ENCODE results near the gene SF3B6. TPM values are rescaled to one million over a fixed set of nuclear protein-coding genes. Genes with fewer than 3 reads are reported as not detected.
"Not testable (repeated sequence)": the region's sequence is repeated elsewhere in the genome, so short reads cannot be mapped to it uniquely, and the experiment has no call there.

The SF3B6 gene
- total RNA-seq, 1 donor from 2014 or later, result 89.5 TPM

DNA sequence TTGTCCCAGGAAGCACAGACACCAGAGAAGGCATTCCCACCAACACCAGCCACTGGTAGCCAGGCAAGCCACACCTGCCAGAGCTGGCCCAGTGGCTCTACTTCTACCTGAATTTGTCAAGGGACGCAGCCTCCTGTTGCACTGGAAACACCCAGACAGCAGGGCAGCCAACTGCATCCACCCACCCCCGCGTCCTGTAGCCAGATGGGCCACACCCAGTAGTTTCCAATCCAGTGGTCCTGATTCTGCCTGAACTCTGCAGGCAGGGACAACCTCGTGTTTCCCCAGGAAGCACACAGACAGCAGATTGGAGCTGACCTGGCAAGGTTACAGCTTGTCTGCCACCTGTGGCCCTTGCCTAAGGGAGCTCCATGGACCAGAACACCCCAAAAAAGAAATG lies 28.8 kb upstream of the SF3B6 start:
- no peak overlapping the region for H3K4me3 Mint-ChIP-seq (ENCODE audit: unreplicated experiment)
- no peak for DNase-seq (ENCODE audit: extremely low spot score, unreplicated experiment)
- peaks cover 20% of the 10 kb centered on the region for H3K9me3 Mint-ChIP-seq (ENCODE audit: unreplicated experiment)
- no peak for TF ChIP-seq CTCF (IDR thresholded peaks at IDR 0.05)
- no peaks in the 10 kb centered on the region for H3K27me3 Mint-ChIP-seq (ENCODE audit: unreplicated experiment)
- H3K4me1 Mint-ChIP-seq (ENCODE audit: unreplicated experiment), result peaks cover under 1% of the 10 kb centered on the region
- H3K27ac Mint-ChIP-seq (ENCODE audit: unreplicated experiment), result no peak overlapping the region
- peaks cover 9% of the 10 kb centered on the region for H3K36me3 Mint-ChIP-seq (ENCODE audit: unreplicated experiment)

- no peak for TF ChIP-seq CTCF (IDR thresholded peaks at IDR 0.05)
- DNase-seq (ENCODE audit: extremely low spot score, unreplicated experiment), result no peak
- no peak overlapping the region for H3K27ac Mint-ChIP-seq (ENCODE audit: unreplicated experiment)
- peaks cover 16% of the 10 kb centered on the region for H3K9me3 Mint-ChIP-seq (ENCODE audit: unreplicated experiment)
- H3K4me3 Mint-ChIP-seq (ENCODE audit: unreplicated experiment), result no peak overlapping the region
- H3K27me3 Mint-ChIP-seq (ENCODE audit: unreplicated experiment), result no peaks in the 10 kb centered on the region
- H3K4me1 Mint-ChIP-seq (ENCODE audit: unreplicated experiment), result no peaks in the 10 kb centered on the region
- H3K36me3 Mint-ChIP-seq (ENCODE audit: unreplicated experiment), result peaks cover 9% of the 10 kb centered on the region
Observed at GRCh38 chr2:24104110-24104650, 28.1 kb upstream of the SF3B6 start.

GRCh38 chr2:24102677-24103076 lies 26.6 kb upstream of the SF3B6 start:
- Mint-ChIP-seq H3K4me3 (ENCODE audit: unreplicated experiment) (no peak overlapping the region), H3K36me3 (ENCODE audit: unreplicated experiment) (peaks cover 17% of the 10 kb centered on the region), H3K4me1 (ENCODE audit: unreplicated experiment) (no peaks in the 10 kb centered on the region), H3K27me3 (ENCODE audit: unreplicated experiment) (no peaks in the 10 kb centered on the region), H3K9me3 (ENCODE audit: unreplicated experiment) (peaks cover 17% of the 10 kb centered on the region), H3K27ac (ENCODE audit: unreplicated experiment) (no peak overlapping the region)
- no peak for TF ChIP-seq CTCF (IDR thresholded peaks at IDR 0.05)
- DNase-seq (ENCODE audit: extremely low spot score, unreplicated experiment), result no peak

GRCh38 chr2:24101992-24102391 lies 25.9 kb upstream of the SF3B6 start:
- no peak for DNase-seq (ENCODE audit: extremely low spot score, unreplicated experiment)
- no peaks in the 10 kb centered on the region for H3K4me1 Mint-ChIP-seq (ENCODE audit: unreplicated experiment)
- peaks cover 20% of the 10 kb centered on the region for H3K36me3 Mint-ChIP-seq (ENCODE audit: unreplicated experiment)
- H3K4me3 Mint-ChIP-seq (ENCODE audit: unreplicated experiment), result no peak overlapping the region
- TF ChIP-seq CTCF (IDR thresholded peaks at IDR 0.05), result no peak
- H3K27ac Mint-ChIP-seq (ENCODE audit: unreplicated experiment), result no peak overlapping the region
- no peaks in the 10 kb centered on the region for H3K27me3 Mint-ChIP-seq (ENCODE audit: unreplicated experiment)
- H3K9me3 Mint-ChIP-seq (ENCODE audit: unreplicated experiment), result peaks cover 15% of the 10 kb centered on the region

- H3K4me1 Mint-ChIP-seq (ENCODE audit: unreplicated experiment); H3K27me3 Mint-ChIP-seq (ENCODE audit: unreplicated experiment): not testable (repeated sequence)
- H3K36me3 Mint-ChIP-seq (ENCODE audit: unreplicated experiment), result peaks cover 21% of the 10 kb centered on the region
Observed at GRCh38 chr2:24100732-24101131, 24.6 kb upstream of the SF3B6 start.

DNA sequence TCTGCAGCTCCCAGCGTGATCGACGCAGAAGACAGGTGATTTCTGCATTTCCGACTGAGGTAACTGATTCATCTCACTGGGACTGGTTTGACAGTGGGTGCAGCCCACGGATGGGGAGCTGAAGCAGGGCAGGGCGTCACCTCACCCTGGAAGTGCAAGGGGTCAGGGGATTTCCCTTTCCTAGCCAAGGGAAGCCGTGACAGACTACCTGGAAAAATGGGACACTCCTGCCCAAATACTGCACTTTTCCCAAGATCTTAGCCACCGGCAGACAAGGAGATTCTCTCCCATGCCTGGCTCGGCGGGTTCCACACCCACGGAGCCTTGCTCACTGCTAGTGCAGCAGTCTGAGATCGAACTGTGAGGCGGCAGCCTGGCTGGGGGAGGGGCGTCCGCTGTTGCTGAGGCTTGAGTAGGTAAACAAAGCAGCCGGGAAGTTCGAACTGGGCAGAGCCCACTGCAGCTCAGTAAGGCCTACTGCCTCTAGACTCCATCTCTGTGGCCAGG lies 19.1 kb upstream of the SF3B6 start:
- peaks cover 13% of the 10 kb centered on the region for H3K9me3 Mint-ChIP-seq (ENCODE audit: unreplicated experiment)
- not testable (repeated sequence) for H3K4me1 Mint-ChIP-seq (ENCODE audit: unreplicated experiment); H3K4me3 Mint-ChIP-seq (ENCODE audit: unreplicated experiment); H3K27ac Mint-ChIP-seq (ENCODE audit: unreplicated experiment); H3K27me3 Mint-ChIP-seq (ENCODE audit: unreplicated experiment); DNase-seq (ENCODE audit: extremely low spot score, unreplicated experiment)
- H3K36me3 Mint-ChIP-seq (ENCODE audit: unreplicated experiment), result peaks cover 33% of the 10 kb centered on the region

More at GRCh38 chr2:24100732-24101131, 24.6 kb upstream of the SF3B6 start:
- peaks cover 13% of the 10 kb centered on the region for H3K9me3 Mint-ChIP-seq (ENCODE audit: unreplicated experiment)
- not testable (repeated sequence) for DNase-seq (ENCODE audit: extremely low spot score, unreplicated experiment); H3K27ac Mint-ChIP-seq (ENCODE audit: unreplicated experiment); H3K4me3 Mint-ChIP-seq (ENCODE audit: unreplicated experiment)

- not testable (repeated sequence) for H3K27me3 Mint-ChIP-seq (ENCODE audit: unreplicated experiment); DNase-seq (ENCODE audit: extremely low spot score, unreplicated experiment); H3K4me3 Mint-ChIP-seq (ENCODE audit: unreplicated experiment); H3K4me1 Mint-ChIP-seq (ENCODE audit: unreplicated experiment); H3K27ac Mint-ChIP-seq (ENCODE audit: unreplicated experiment)
- peaks cover 34% of the 10 kb centered on the region for H3K36me3 Mint-ChIP-seq (ENCODE audit: unreplicated experiment)
- peaks cover 13% of the 10 kb centered on the region for H3K9me3 Mint-ChIP-seq (ENCODE audit: unreplicated experiment)
Observed at GRCh38 chr2:24093270-24093669, 17.1 kb upstream of the SF3B6 start.

All from osteocyte (in vitro differentiated cells).